Measurements from ENCODE around the gene OBSCN.

DNA sequence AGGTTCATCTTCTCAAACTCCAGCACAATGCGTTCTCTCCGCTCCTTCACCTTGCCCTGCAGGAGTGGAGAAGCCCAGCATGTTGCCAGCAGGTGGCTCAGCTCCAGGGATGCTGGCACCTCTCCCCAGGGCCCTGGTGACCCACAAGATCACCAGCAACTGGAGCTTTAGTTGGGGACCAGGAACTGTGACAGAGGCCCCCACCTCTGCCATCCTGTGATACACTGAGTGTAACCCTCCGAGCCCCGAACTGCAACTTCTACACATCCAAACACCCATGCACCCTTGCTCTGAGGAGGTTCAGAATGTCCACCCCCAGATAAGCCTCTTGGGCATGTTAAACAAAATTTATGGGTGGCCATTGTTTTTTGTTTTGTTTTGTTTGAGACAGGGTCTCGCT lies 203.3 kb downstream of the OBSCN start:
- TF ChIP-seq, protein P1, sequence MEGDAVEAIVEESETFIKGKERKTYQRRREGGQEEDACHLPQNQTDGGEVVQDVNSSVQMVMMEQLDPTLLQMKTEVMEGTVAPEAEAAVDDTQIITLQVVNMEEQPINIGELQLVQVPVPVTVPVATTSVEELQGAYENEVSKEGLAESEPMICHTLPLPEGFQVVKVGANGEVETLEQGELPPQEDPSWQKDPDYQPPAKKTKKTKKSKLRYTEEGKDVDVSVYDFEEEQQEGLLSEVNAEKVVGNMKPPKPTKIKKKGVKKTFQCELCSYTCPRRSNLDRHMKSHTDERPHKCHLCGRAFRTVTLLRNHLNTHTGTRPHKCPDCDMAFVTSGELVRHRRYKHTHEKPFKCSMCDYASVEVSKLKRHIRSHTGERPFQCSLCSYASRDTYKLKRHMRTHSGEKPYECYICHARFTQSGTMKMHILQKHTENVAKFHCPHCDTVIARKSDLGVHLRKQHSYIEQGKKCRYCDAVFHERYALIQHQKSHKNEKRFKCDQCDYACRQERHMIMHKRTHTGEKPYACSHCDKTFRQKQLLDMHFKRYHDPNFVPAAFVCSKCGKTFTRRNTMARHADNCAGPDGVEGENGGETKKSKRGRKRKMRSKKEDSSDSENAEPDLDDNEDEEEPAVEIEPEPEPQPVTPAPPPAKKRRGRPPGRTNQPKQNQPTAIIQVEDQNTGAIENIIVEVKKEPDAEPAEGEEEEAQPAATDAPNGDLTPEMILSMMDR (IDR thresholded peaks at IDR 0.05): no peak
- TF ChIP-seq, protein P2, sequence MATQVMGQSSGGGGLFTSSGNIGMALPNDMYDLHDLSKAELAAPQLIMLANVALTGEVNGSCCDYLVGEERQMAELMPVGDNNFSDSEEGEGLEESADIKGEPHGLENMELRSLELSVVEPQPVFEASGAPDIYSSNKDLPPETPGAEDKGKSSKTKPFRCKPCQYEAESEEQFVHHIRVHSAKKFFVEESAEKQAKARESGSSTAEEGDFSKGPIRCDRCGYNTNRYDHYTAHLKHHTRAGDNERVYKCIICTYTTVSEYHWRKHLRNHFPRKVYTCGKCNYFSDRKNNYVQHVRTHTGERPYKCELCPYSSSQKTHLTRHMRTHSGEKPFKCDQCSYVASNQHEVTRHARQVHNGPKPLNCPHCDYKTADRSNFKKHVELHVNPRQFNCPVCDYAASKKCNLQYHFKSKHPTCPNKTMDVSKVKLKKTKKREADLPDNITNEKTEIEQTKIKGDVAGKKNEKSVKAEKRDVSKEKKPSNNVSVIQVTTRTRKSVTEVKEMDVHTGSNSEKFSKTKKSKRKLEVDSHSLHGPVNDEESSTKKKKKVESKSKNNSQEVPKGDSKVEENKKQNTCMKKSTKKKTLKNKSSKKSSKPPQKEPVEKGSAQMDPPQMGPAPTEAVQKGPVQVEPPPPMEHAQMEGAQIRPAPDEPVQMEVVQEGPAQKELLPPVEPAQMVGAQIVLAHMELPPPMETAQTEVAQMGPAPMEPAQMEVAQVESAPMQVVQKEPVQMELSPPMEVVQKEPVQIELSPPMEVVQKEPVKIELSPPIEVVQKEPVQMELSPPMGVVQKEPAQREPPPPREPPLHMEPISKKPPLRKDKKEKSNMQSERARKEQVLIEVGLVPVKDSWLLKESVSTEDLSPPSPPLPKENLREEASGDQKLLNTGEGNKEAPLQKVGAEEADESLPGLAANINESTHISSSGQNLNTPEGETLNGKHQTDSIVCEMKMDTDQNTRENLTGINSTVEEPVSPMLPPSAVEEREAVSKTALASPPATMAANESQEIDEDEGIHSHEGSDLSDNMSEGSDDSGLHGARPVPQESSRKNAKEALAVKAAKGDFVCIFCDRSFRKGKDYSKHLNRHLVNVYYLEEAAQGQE (IDR thresholded peaks at IDR 0.05; ENCODE audit: insufficient read depth in 1 of 2, low read depth in 2 of 2, low read length in 1 of 2): no peak
- TF ChIP-seq POLR2AphosphoS5 (IDR thresholded peaks at IDR 0.05; ENCODE audit: low read depth, low read length) (no peak), SIN3A (IDR thresholded peaks at IDR 0.05; ENCODE audit: borderline replicate concordance, insufficient read depth, low read depth, low read length) (no peak), TCF7L2 (IDR thresholded peaks at IDR 0.05; ENCODE audit: low read depth, low read length) (no peak)
